ENCODE data around the gene STXBP5.

DNA sequence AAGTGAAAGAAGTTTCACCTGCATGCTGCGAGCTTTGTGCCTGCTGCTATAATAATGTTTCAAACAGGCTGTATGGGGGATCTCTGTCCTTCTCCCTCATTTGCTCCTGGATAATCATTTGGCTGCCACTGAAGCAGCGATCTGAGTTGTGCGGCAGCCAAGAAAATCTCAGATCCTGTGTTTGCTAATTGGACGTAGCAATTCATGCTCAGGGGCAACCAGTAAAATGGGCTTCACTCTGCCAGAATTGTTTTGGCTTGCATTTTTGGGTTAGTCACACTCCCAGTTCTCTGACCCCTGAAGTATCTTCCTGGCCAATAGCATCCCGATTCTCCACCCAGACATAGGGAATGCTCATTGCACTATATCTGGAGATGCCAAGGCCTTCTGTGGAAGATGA, 13.7 kb upstream of the STXBP5 start:
- no peak for TF ChIP-seq CTCF (IDR thresholded peaks at IDR 0.05; ENCODE audit: low read length)
- no peak for TF ChIP-seq EZH2 (IDR thresholded peaks at IDR 0.05; ENCODE audit: borderline replicate concordance, low read length)
